ENCODE results near the gene TREM1.

DNA sequence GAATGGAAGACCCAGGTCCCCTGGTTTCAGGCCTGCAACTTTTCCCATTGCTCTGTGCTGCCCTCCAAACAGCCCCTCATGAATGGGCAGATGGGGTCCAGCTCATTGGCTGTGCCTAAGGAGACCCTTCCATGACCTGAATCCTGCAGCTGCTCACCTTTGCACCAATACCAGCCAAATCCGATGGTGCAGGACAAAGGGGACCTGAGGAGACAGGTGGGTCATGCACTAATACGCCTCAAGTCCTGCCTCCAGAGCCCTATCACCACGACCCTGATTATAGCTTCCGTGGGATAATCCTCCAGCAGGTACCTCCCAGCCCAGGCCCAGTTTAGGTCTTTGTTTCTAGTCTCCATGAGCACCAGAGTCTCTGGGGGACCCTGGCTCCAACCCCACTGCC, 16.8 kb downstream of the TREM1 start:
- TF ChIP-seq POLR2A (IDR thresholded peaks at IDR 0.05): no peak
- TF ChIP-seq, protein P1, sequence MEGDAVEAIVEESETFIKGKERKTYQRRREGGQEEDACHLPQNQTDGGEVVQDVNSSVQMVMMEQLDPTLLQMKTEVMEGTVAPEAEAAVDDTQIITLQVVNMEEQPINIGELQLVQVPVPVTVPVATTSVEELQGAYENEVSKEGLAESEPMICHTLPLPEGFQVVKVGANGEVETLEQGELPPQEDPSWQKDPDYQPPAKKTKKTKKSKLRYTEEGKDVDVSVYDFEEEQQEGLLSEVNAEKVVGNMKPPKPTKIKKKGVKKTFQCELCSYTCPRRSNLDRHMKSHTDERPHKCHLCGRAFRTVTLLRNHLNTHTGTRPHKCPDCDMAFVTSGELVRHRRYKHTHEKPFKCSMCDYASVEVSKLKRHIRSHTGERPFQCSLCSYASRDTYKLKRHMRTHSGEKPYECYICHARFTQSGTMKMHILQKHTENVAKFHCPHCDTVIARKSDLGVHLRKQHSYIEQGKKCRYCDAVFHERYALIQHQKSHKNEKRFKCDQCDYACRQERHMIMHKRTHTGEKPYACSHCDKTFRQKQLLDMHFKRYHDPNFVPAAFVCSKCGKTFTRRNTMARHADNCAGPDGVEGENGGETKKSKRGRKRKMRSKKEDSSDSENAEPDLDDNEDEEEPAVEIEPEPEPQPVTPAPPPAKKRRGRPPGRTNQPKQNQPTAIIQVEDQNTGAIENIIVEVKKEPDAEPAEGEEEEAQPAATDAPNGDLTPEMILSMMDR (IDR thresholded peaks at IDR 0.05): no peak
